Coronary artery (tissue), 2 donors: ENCODE data around the gene S100A3.

Experiments used
- DNase-seq: peaks from one replicate; pipeline ENCODE4 v3.0.0-alpha.2; 2017; ENCODE audit warnings: low spot score
- H3K27ac ChIP-seq, 2 donors: fragments of 200-600 bp; sonication (generic); one replicate each; pipeline ENCODE4 v1.5.1; 2016 to 2019
- H3K4me3 ChIP-seq: fragments of 200-600 bp; sonication (generic); 2 replicates; pipeline ENCODE4 v1.5.1; 2016; ENCODE audit warnings: mild to moderate bottlenecking, moderate library complexity
- CTCF ChIP-seq: fragments of 200-600 bp; sonication (generic); IDR thresholded peaks from one replicate; pipeline ENCODE4 v1.5.1; 2019; ENCODE audit warnings: antibody characterized with exemption

The S100A3 gene

GRCh38 chr1:153546371-153546770 is 2.7 kb downstream of the S100A3 start:
- H3K4me3 ChIP-seq, result peak overlapping the region; percentile 13

GRCh38 chr1:153545067-153546055 is 3.7 kb downstream of the S100A3 start, which contains the start of gene S100A4:
Gene S100A4 (minus strand): TSS chr1:153545806. CDS start chr1:153544794, 1,012 bp downstream.
- Histone ChIP-seq H3K4me3 (peak within 1 kb of the TSS; percentile 76), H3K27ac (peak within 1 kb of the TSS; percentile 38 to 96)
- DNase-seq, result peak; percentile 97
- no peak for TF ChIP-seq CTCF

More at GRCh38 chr1:153546371-153546770, 2.7 kb downstream of the S100A3 start:
- peak overlapping the region; percentile 38 to 96 for H3K27ac ChIP-seq
- no peak for DNase-seq
- no peak for TF ChIP-seq CTCF

- TF ChIP-seq CTCF, result no peak
- Histone ChIP-seq H3K27ac (peak overlapping the region; percentile 38 to 96), H3K4me3 (peak overlapping the region; percentile 76)
- DNase-seq, result no peak
Observed at GRCh38 chr1:153544453-153545066, 4.5 kb downstream of the S100A3 start.

- peak overlapping the region; percentile 76 for H3K4me3 ChIP-seq
- H3K27ac ChIP-seq, result peak overlapping the region; percentile 51 to 96
- no peak for DNase-seq
- TF ChIP-seq CTCF, result no peak
Observed at GRCh38 chr1:153543736-153544135, 5.3 kb downstream of the S100A3 start.

- peak overlapping the region; percentile 46 for H3K4me3 ChIP-seq
- no peak for DNase-seq
- H3K27ac ChIP-seq, result peak overlapping the region; percentile 51 to 96
- no peak for TF ChIP-seq CTCF
Observed at GRCh38 chr1:153542956-153543711, 5.9 kb downstream of the S100A3 start.

GRCh38 chr1:153541641-153542590 is 7.1 kb downstream of the S100A3 start:
- H3K27ac ChIP-seq, result peak overlapping the region; percentile 24 to 96
- no peak for TF ChIP-seq CTCF
- no peak for DNase-seq

More at GRCh38 chr1:153541641-153542590, 7.1 kb downstream of the S100A3 start:
- H3K4me3 ChIP-seq, result no peak overlapping the region
